ENCODE results near the gene EMC10.

DNA sequence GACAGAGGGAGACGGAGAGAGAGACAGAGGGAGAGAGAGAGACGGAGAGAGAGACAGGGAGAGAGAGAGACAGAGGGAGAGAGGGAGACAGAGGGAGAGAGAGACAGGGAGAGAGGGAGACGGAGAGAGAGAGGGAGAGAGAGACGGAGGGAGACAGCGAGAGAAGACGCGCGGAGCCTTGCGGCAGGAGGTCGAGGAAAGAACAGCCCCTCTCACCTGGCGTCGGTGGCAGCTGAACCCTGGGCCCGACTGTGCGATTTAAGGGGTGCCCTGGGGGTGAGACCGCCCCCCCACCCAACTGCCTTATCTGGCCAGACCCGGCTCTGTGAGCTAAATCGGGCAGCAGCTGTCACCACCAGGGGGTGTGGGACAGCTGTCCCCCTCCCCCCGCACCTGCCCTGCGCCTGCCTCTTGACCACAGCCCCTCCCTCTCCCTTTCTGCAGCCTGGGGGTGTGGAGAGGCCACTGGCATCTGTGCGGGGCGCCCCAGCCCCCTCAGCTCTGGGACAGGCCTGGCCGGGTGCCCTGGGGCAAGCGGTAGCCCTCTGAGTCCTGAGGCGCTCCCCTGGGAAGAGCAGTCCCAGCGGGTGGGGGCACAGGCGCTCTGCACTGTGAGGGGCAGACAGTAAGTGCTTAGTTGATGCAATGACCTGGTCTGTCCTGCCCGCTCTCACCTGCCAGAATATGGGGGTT is 23.9 kb downstream of the EMC10 start:
- TF ChIP-seq, protein P1, sequence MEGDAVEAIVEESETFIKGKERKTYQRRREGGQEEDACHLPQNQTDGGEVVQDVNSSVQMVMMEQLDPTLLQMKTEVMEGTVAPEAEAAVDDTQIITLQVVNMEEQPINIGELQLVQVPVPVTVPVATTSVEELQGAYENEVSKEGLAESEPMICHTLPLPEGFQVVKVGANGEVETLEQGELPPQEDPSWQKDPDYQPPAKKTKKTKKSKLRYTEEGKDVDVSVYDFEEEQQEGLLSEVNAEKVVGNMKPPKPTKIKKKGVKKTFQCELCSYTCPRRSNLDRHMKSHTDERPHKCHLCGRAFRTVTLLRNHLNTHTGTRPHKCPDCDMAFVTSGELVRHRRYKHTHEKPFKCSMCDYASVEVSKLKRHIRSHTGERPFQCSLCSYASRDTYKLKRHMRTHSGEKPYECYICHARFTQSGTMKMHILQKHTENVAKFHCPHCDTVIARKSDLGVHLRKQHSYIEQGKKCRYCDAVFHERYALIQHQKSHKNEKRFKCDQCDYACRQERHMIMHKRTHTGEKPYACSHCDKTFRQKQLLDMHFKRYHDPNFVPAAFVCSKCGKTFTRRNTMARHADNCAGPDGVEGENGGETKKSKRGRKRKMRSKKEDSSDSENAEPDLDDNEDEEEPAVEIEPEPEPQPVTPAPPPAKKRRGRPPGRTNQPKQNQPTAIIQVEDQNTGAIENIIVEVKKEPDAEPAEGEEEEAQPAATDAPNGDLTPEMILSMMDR (conservative IDR thresholded peaks at IDR 0.05; ENCODE audit: low read depth, low read length), result 0 out of 2 replicates have a peak, but pooled peaks have one; percentile 17
- no peak for TF ChIP-seq RFX5 (IDR thresholded peaks at IDR 0.05; ENCODE audit: low read depth, low read length)
- TF ChIP-seq BHLHE40 (IDR thresholded peaks at IDR 0.05; ENCODE audit: low read depth, low read length), result no peak
- no peak for TF ChIP-seq MAZ (IDR thresholded peaks at IDR 0.05; ENCODE audit: borderline replicate concordance, low read depth, low read length)
- no peak for TF ChIP-seq FOS (IDR thresholded peaks at IDR 0.05; ENCODE audit: low read depth, low read length)
- TF ChIP-seq RAD21 (IDR thresholded peaks at IDR 0.05; ENCODE audit: low read length), result no peak

All from IMR-90 (cell line).